ENCODE data around the gene METTL15.
A peak's percentile ranks its signal among the peaks of the same experiment; 100 is the strongest.
"Not testable (repeated sequence)": the region's sequence is repeated elsewhere in the genome, so short reads cannot be mapped to it uniquely, and the experiment has no call there.

METTL15 gene, protein sequence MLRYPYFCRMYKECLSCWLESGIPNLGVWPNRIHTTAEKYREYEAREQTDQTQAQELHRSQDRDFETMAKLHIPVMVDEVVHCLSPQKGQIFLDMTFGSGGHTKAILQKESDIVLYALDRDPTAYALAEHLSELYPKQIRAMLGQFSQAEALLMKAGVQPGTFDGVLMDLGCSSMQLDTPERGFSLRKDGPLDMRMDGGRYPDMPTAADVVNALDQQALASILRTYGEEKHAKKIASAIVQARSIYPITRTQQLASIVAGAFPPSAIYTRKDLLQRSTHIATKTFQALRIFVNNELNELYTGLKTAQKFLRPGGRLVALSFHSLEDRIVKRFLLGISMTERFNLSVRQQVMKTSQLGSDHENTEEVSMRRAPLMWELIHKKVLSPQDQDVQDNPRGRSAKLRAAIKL

DNA sequence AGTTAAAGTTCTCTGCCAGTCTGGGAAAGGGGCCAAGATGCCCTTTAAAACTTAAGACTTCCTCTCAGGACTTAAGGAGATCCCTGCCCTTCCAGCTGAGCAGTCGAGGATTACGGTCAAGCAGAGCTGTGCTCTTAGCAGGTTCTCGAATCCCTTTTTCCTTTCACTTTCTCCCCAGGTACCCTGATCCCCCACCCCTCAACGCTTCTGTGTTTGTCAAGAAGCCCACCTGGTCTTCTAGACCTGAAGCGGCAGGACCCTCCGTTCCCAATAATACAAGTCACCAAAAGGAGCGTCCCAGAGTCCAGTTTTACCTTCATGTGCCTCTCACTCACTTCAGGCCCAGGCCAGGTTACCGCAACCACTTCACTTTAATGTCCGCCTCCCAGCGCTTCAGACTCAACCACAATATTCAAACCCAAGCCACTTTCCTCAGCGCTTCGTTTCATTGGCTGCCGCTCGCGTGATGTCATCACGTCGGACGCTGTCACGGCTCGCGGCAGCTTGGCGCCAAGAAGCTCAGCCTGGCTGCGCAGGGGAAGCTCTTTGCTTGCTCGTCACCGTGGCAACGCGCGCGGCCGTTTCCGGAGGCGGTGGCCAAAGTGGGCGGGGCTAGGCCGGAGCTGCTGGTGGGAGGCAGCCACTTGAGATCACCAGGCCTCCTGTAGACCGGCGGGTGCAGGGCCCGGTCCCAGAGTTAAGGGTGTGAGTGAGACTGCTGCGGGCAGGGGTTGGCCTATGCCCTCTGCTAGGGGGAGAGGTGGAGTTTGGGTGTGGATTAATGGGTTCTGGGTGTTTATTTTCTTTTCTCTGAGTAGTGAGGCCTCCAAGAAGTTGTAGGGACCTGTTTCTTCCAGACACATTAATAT is at the start of gene METTL15, which contains the start of gene KIF18A:
TSS of gene METTL15 (plus strand) at position 639 of the 869 bp plus-strand sequence. CDS start 4,947 bp downstream, outside the sequence.
TSS of gene KIF18A (minus strand) at position 407 of the 869 bp plus-strand sequence. CDS start 10,209 bp downstream, outside the sequence.
- peak; percentile 82 for DNase-seq

DNA sequence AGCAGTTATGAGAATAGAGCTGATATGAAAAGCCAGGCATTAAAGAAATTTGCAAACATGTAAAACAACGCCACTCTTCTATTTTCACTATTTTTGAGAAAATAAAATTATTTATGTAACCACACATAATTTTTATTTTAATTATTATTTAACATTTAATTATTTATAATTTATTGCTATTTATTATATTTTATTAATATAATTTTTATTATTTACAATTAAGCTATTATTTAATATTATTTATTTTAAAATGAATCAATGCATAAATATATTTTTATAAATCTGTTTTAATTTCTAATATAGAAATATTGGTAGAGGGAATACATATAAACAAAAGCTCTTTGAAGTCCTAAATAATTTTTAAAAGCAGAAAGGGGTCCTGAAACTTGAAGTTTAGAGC is 36.9 kb upstream of the METTL15 start:
- DNase-seq, result no peak

DNA sequence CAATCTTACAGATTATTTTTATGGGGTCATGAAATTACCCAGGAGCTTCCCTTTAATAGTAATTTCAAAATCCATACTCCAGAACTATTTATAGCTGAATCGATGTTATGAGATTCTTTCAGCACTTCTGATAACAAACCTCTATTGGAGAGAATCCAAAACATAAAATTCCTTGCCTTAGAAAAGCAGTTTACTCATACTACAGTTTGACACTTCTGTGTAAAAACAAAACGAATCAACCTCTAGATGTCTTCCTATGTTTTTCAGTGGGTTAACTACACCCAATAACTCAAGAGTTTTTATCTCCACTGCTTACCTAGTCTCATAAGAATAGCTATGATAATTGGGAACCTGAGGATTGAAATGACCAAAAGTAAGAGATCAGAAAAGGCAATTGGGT is 35.9 kb upstream of the METTL15 start:
- DNase-seq, result no peak

DNA sequence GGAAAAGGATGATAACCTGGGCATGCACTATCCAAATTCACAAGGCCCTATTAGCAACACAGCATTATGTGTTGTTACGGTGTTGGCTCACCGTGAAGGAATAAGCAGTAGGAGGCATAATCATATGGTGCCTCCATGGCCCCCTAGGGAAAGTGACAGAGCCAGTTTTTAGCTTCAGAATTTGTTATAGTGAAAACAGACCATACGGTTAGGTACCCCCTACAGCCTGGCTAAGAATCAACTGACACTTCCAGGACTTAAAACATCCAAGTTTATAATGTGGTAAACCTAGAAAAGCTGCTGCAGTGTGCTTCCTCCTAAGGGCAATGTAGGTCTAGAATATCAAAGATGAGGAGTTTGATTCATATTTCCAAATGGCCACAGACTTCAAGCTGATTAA is 30.7 kb upstream of the METTL15 start:
- no peak for DNase-seq

DNA sequence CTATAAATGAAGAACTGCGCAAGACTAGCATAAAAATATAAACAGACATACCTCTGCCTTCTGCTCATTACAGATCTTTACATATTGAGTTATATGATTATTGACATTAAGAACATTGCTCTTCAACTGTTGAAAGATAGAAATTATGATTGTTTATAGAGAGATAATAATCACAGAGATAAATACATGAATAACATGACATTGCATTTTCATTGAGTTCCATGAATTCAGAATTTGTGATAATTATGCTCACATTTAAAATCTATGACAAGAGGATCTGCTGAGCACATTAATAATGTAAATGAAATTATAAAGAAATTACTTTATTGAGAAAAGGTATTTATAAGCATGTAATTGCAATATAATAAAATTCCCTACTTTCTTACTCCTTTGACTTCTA is 25.1 kb upstream of the METTL15 start:
- DNase-seq, result no peak

DNA sequence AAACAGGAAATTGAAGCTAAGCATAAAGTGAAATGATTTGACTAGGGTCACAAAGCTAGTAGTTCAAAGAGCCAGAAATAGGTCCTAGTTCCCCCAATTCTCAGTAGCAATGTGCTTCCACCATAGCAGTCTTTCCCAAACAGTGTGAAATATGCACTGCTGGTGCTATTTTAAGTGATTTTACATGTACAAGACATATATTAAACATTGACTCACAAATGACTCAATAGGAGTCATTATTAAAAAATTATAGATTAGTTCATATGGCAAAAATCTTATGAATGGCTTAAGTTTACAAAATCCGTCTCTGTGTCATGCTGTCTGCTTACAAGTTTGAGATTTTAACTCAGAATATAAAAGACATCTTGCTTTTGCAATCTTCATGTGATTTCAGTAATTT is 21.6 kb upstream of the METTL15 start:
- DNase-seq, result no peak

DNA sequence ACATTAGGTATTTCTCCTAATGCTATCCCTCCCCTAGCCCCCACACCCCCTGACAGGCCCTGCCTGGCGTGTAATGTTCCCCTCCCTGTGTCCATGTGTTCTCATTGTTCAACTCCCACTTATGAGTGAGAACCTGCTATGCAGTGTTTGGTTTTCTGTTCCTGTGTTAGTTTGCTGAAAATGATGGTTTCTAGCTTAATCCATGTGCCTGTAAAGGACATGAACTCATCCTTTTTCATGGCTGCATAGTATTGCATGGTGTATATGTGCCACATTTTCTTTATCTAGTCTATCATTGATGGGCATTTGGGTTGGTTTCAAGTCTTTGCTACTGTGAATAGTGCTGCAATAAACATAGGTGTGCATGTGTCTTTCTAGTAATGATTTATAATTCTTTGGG is 21.0 kb upstream of the METTL15 start:
- DNase-seq, result not testable (repeated sequence)

DNA sequence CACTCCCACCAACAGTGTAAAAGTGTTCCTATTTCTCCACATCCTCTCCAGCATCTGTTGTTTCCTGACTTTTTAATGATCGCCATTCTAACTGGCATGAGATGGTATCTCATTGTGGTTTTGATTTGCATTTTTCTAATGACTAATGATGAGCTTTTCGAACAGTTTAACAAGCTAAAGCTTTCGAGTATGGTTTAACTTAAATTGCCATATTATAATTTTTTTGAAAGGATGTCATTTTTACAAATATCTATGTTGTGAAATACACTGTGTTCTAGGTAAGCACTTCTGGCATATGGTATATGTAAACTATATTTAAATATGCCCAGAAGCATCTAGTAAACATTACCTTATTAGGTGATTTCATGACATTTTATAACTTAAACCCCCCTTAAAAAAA is 20.5 kb upstream of the METTL15 start:
- not testable (repeated sequence) for DNase-seq

DNA sequence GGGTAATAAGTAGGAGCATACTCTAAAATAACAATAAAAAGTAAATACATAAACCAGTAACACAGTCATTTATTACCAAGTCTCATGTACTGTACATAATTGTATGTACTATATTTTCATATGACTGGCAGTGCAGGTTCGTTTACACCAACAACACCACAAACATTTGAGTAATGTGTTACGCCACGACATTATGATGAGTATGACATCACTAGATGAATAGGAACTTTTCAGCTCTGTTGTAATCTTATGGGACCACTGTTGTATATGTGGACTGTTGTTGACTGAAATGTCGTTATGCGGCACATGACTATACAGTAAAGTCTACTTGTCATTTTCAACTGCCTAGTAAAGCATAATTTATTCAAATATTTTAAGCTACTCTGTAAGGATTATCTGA is 18.8 kb upstream of the METTL15 start:
- DNase-seq, result no peak

DNA sequence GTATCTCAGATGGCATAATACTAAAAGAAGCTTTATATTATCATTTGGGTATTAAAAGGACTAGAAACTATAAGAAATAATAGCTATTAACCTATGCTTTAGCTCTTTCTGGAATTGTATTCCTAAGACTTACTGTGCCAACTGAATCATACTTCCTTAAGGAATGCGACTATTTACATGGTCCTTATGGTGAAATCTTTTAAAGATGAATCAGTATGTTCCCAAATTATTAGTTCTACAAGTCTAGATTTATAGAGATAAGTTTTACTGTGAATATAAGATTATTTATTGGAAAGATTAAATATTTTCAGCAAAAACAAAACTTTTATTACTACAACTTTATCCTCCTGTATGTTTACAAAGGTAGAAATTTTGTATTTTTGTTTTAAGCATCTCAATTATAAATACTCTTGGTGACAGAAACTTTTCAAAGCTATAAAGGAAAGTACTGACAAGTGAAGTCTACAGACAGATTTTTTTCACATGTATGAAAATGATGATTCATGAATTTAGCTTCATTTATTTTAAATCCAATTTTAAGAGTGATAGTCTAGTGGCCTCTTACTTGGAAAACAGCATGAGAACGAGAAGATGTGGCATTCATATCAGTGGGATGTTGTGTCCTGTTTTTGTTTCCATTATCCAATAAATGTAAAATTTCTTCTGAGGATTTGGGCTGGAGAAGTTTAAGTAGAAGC is 18.0 kb upstream of the METTL15 start:
- DNase-seq, result no peak

DNA sequence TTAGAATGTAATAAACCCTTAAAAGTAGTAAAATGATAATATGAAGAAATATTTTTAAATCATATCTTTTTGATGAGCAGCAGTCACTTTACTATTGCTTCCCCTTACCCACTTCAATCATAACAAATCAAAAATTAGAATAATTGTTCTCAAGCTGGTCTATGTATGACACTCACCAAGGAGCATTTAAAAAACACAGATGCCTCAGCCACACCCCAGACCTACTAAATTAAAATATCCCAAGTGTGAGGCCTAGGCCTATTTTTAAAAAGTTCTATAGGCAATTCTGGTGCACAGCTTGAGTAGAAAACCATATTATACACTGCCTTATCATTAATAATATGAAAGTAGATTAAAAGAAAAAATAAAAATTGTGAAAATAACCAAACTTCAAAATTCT is 15.4 kb upstream of the METTL15 start:
- DNase-seq, result no peak

DNA sequence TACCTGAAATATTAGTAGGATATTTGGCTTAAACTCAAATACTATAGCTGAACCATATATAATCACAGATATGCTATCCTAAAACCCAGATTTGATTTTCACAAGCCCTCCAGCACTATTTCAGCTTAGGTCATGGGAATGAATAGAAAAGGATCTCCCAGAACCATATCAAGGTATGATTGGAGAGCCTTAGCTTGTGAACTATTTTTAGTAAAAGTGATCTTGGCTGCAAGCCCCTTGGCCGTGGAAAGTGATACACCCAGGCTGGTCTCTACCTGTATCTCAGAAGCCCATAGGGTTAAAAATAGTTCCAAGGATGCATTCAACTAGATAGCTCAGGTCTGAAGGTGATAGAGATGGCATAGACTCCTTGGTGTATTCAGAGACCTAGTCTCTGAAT is 9.9 kb upstream of the METTL15 start:
- DNase-seq, result no peak

DNA sequence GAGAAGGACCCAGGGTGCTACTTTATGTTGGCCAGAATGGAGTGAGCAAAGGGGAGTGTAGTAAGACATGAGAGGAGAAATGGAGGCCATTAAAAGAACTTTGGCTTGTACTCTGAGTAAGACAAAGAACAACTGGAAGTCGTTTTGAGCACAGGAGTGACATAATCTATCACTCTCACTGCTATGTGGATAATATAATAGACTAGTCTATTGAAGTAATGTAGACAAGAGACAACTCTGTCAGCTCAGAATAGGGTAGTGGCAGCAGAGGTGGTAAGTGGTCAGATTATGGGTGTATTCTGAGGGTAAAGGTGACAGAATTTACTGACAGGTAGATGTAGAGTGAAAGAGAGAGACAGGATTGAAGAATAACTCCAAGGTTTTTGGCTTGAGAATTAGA is 8.5 kb upstream of the METTL15 start:
- no peak for DNase-seq

DNA sequence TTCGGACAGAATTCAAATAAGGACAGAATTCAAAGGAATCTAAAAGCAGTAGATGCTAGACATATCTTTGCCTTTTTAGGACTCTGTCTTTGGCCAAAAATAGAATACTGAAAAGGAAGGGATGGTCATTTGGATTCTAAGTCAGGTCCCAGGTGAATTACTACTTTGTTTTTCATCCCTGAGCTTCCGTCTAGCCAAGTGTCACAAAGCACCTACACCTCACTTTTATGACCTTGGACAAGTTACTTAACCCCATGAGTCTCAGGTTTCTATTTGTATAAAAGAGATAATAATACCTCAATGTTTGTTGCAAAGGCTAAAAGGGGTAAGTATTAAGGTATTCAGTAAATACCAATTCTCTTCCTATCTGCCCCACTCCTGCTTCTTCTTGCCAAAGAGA is 7.5 kb upstream of the METTL15 start:
- no peak for DNase-seq

DNA sequence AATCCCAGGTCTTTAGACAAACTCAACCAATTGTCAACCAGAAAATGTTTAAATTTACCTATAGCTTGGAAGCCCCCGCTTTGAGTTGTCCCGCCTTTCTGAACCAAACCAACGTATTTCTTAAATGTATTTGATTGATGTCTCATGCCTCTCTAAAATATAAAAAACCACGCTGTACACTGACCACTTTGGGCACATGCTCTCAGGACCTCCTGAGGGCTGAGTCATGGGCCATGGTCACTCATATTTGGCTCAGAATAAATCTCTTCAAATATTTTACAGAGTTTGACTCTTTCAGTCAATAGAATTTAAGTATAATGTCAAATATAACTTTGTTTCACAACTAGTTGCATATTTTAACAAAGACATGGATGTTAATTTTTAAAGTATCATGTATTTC is 5.9 kb upstream of the METTL15 start:
- not testable (repeated sequence) for DNase-seq

DNA sequence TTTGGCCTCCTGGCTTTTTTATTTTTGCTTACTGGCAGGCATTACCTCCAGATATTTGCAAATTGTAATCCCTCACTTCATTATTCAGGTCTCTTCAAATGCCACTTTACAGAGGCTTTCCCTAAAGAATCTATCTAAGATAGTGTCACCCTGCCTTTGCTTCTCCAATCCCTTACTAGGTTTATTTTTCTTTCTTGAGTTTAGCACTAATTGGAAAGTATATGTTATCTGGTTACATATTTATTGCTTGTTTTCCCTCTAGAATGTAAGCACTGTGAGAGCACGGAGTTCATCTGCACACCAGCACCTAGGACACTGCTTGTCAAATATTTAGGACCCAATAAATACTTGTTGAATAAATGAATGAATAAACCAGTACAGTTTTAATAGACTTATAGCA is 3.8 kb upstream of the METTL15 start:
- DNase-seq, result no peak

DNA sequence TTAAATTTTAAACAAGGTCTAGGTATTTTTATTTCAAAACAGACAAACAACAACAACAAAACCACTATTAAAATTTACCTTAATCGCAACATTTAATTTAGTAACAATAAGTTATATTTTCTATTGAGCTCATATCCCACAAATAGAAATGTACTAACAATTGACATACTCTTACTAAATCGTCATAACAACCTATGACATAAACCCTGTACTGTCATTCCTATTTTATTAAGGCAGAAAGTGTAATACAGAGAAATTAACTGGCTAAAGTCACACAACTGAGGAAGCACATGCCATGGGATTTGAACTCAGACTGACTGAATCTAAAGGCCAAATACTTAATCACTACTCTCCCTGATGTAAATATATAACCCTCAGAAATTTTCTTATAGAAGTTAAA is 3.2 kb upstream of the METTL15 start:
- DNase-seq, result no peak

DNA sequence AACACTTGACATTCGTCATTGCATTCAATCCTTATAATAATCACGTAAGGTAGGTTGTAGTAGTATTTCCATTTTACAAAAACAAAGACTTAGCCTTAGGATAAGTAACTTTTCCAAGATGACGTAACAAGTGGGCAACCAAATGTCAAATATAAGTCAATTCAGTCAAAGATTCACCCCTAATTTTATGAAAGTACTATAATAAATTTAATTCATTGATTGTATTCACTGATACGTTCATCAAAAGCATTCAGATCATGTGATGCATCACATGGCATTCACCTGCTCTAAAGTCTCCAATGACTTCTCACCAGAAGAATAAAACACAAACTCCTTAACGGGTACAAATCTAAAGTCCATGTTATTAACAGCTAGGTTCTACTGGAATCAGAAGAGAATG is 2.3 kb upstream of the METTL15 start:
- no peak for DNase-seq

DNA sequence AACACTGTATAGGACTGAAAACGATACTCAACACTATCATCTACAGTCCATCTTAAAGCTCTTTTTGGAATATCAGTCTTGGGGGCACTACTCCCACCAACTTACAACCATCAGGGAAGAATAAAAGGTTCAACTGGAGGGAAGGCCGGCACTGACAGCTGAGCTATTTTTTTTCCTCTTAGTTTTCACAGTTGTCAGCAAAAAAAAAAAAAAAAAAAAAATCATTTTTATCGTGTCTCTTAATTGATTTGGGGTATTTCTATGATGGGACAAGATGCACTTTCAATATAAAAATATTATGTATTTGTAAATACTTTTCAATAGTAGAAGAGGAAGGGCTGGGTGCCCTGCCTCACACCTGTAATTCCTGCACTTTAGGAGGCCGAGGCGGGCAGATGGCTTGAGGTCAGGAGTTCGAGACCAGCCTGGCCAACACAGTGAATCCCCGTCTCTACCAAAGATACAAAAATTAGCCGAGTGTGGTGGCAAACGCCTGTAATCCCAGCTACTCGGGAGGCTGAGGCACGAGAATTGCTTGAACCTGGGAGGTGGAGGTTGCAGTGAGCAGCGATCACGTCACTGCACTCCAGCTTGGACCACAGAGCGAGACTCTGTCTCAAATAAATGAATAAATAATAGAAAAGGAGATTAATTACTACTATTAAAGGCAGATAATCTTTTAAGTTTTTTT is 1.7 kb upstream of the METTL15 start:
- no peak for DNase-seq

DNA sequence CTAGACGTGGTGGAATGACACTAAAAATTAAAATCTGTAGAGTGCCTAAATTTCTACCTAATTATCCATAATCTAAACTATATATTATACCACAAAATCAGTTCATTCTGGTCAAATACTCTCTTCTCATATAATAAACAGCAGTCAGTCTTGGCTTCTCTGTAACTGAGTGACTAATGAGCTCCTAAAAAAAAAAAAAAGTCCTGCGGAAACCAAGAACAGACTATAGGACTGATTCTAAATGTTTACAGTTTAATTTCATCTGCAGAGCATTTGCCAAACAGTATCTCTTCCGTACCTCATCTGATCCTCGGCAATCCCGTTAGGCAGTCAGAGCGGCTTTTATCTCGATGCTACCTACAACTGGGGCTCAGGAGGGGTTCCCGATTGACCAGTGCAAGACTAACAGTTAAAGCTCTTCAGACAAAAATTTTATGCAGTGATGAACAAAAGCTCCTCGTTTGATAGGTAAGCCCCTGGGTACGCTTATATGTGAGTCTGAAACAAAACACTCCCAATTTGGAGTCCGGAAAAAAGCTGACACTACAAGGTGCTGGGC is 918 bp upstream of the METTL15 start:
- DNase-seq, result peak; percentile 23

DNA sequence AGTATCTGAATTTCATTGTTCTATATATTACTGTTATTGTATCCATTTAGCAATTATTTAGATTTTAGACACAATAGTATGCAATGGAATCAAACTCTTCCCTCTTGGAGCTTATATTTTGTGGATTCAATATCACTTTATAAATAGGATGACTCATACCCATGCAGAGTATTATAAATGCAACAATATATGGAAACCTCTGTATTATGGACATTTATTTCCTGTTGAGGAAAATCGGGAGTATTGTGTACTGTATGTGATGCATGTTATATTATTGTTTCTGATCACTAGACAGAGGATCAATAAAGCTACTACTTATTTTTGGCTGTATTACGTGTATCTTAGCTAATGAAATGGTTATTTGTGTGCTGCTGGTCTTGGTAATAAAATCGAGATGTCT is 770 bp downstream of the METTL15 start:
- no peak for DNase-seq

DNA sequence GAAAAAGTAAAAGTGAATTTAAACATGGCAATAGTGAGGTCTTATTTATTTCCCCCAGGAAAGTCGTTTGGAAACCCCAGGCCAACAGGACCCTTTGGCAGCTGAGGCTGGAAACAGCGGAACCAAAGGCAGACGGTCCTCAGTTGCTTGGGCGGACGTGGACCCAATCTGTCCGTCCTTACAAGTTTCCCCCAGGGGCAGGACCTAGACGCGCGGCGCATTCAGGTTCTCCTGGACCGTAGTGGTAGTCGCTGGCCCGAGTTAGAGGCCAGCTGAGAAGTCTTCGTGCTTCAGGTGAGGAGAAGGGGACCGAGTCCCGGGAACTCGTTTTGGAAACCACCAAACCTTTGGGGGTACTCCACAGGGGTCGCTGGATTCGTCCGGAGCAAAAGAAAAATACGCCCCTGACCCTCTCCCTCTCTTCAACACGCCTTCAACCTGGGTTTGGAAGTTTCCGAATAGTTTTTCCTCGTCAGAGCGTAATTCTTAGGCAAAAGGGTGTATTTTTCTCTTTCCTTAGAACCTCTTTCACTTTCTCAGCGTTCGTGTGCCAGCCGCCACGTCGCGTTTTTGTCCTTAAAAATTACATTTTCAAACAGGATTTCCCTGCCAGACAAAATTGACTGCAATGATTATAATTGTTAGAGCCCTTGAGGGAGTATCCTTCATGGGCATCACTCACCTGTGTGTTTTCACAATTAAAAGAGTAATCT is 2.1 kb downstream of the METTL15 start:
- peak; percentile 6 for DNase-seq

Measured in GF-D8 (cell line).